Keratinocyte (primary cell): ENCODE results near the gene MAP3K5. TPM values are rescaled to one million over a fixed set of nuclear protein-coding genes. Genes with fewer than 3 reads are reported as not detected.
A peak's percentile ranks its signal among the peaks of the same experiment; 100 is the strongest.

Experiments
- DNase-seq: peaks from one replicate; pipeline ENCODE4 v3.0.0-alpha.2; 2011; ENCODE audit warnings: low read depth, missing footprints, low spot score
- FAIRE-seq: peaks from 2 replicates; lab custom pipeline; 2011; peaks lifted over from hg19 to GRCh38; lab: Jason Lieb, UNC
- H2AFZ ChIP-seq: 2 replicates; pipeline ENCODE4 v1.6.0; 2012; ENCODE audit warnings: low read length, control low read depth, inconsistent platforms; ENCODE audit not compliant: control insufficient read depth
- H3K27ac ChIP-seq: 2 replicates; pipeline ENCODE4 v1.5.1; 2011; ENCODE audit warnings: low read length; ENCODE audit not compliant: control insufficient read depth, insufficient read depth
- H3K27me3 ChIP-seq: 3 replicates; pipeline ENCODE4 v1.6.0; 2011; ENCODE audit warnings: low read length; ENCODE audit not compliant: control insufficient read depth, insufficient read depth; ENCODE audit errors: extremely low read depth
- H3K36me3 ChIP-seq, 2 experiments: 2 replicates in 1 of 2; 3 replicates in 1 of 2; pipeline ENCODE4 v1.5.1; 2011; ENCODE audit warnings: low read length in 2 of 2, mild to moderate bottlenecking in 1 of 2; ENCODE audit not compliant: control insufficient read depth in 2 of 2, insufficient read depth in 2 of 2; ENCODE audit errors: extremely low read depth in 1 of 2
- H3K4me1 ChIP-seq: 3 replicates; pipeline ENCODE4 v1.5.1; 2011; ENCODE audit warnings: low read length; ENCODE audit not compliant: control insufficient read depth, insufficient read depth; ENCODE audit errors: extremely low read depth
- H3K4me2 ChIP-seq: 3 replicates; pipeline ENCODE4 v1.6.0; 2011; ENCODE audit warnings: low read depth, low read length; ENCODE audit not compliant: control insufficient read depth, insufficient read depth; ENCODE audit errors: extremely low read depth
- H3K4me3 ChIP-seq, 3 experiments: fragments of 200-600 bp in 1 of 3; sonication (generic) in 1 of 3; 2 replicates in 2 of 3; 3 replicates in 1 of 3; pipeline ENCODE4 v1.5.1; 2011 to 2016; ENCODE audit warnings: low read length in 3 of 3, mild to moderate bottlenecking in 3 of 3, control low read depth in 2 of 3, inconsistent platforms in 1 of 3, low read depth in 1 of 3, mixed read lengths in 1 of 3, mixed run types in 1 of 3, moderate library complexity in 1 of 3; ENCODE audit not compliant: control insufficient read depth in 2 of 3, insufficient read depth in 2 of 3; ENCODE audit errors: extremely low read depth in 1 of 3
- H3K79me2 ChIP-seq: 2 replicates; pipeline ENCODE4 v1.6.0; 2012; ENCODE audit warnings: low read length; ENCODE audit not compliant: control insufficient read depth, insufficient read depth
- H3K9ac ChIP-seq: 3 replicates; pipeline ENCODE4 v1.6.0; 2011; ENCODE audit warnings: low read length; ENCODE audit not compliant: control insufficient read depth, insufficient read depth; ENCODE audit errors: extremely low read depth
- H3K9me1 ChIP-seq: 3 replicates; pipeline ENCODE4 v1.6.0; 2011; ENCODE audit warnings: low read length; ENCODE audit not compliant: control insufficient read depth, insufficient read depth; ENCODE audit errors: extremely low read depth
- H3K9me3 ChIP-seq: 2 replicates; pipeline ENCODE4 v1.5.1; 2012; ENCODE audit warnings: low read depth, low read length; ENCODE audit not compliant: control insufficient read depth
- H4K20me1 ChIP-seq: 3 replicates; pipeline ENCODE4 v1.6.0; 2011; ENCODE audit warnings: low read length; ENCODE audit not compliant: control insufficient read depth, insufficient read depth; ENCODE audit errors: extremely low read depth
- EZH2 ChIP-seq: IDR thresholded peaks from one replicate; pipeline ENCODE4 v1.6.1; 2012; ENCODE audit warnings: inconsistent platforms, mild to moderate bottlenecking, low read length, moderate library complexity
- dilution Hi-C: fragments of 300-500 bp; cut with MboI; formaldehyde crosslinking; loops from one replicate; pipeline ENCODE4 v1.7.0; 2020; ENCODE audit warnings: low sequenced_read_pairs; ENCODE audit not compliant: extremely low pct_ligation_motif_present
- polyA plus RNA-seq, 5 experiments: library from polyadenylated mRNA; depleted of rRNA in 3 of 5; stranded (reverse) in 3 of 5; stranded (forward) in 1 of 5; unstranded in 1 of 5; fragments of >200 nt; gene quantifications; 1 replicate in 1 of 5; 2 replicates in 3 of 5; 3 replicates in 1 of 5; pipeline versions ENCODE4 v1.2.1 to v1.2.3, GENCODE V29; 2011 to 2012; ENCODE audit warnings: missing spikeins in 2 of 5, low read depth in 1 of 5, low replicate concordance in 1 of 5
- TF ChIP-seq, protein P1 (sequence below), 3 experiments: IDR thresholded peaks in 1 of 3; conservative IDR thresholded peaks in 1 of 3; optimal IDR thresholded peaks in 1 of 3; 2 replicates in 2 of 3; 3 replicates in 1 of 3; pipeline versions ENCODE3 to v1.5.1; 2011; ENCODE audit warnings: low read length in 3 of 3, mild to moderate bottlenecking in 3 of 3, moderate library complexity in 2 of 3, control low read depth in 1 of 3, inconsistent platforms in 1 of 3; ENCODE audit not compliant: insufficient read depth in 2 of 3; ENCODE audit errors: extremely low read depth in 1 of 3

Gene MAP3K5
- polyA plus RNA-seq, 1 donor (not counting 4 experiments of a cell fraction or from before 2014, with no cell fraction given): 3.4 TPM

DNA sequence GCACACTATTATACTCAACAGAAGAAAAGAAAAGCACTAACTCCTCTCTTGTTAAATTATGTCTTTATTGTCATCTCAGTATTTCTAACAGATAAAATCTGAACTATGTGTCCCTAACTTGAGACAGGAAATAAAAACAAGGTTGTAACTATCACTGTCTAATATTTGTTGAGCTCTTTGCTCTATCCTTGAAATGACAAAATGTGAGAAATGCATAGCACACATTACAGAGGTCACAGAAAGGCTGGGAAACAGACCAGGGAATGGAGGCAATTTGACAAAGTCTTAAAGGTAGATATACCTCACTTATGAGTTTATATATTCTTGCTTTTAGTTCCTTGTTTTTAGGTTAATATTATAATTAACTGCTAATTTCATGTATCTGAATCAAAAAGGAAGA, 139.6 kb downstream of the MAP3K5 start:
- Histone ChIP-seq H4K20me1 (no peaks in the 10 kb centered on the region), H3K4me1 (peaks cover 3% of the 10 kb centered on the region), H2AFZ (no peak overlapping the region), H3K9me3 (no peaks in the 10 kb centered on the region), H3K27me3 (no peaks in the 10 kb centered on the region), H3K9ac (no peak overlapping the region), H3K27ac (no peak overlapping the region), H3K4me2 (no peak overlapping the region), H3K79me2 (no peaks in the 10 kb centered on the region), H3K36me3 (no peaks in the 10 kb centered on the region), H3K4me3 (no peak overlapping the region), H3K9me1 (no peaks in the 10 kb centered on the region)
- DNase-seq (no peak), FAIRE-seq (peak; percentile 36)
- dilution Hi-C loops: no loop called here
- TF ChIP-seq EZH2: no peak
- TF ChIP-seq, protein P1, sequence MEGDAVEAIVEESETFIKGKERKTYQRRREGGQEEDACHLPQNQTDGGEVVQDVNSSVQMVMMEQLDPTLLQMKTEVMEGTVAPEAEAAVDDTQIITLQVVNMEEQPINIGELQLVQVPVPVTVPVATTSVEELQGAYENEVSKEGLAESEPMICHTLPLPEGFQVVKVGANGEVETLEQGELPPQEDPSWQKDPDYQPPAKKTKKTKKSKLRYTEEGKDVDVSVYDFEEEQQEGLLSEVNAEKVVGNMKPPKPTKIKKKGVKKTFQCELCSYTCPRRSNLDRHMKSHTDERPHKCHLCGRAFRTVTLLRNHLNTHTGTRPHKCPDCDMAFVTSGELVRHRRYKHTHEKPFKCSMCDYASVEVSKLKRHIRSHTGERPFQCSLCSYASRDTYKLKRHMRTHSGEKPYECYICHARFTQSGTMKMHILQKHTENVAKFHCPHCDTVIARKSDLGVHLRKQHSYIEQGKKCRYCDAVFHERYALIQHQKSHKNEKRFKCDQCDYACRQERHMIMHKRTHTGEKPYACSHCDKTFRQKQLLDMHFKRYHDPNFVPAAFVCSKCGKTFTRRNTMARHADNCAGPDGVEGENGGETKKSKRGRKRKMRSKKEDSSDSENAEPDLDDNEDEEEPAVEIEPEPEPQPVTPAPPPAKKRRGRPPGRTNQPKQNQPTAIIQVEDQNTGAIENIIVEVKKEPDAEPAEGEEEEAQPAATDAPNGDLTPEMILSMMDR (optimal IDR thresholded peaks at IDR 0.05 in 1 of 3, IDR thresholded peaks at IDR 0.05 in 1 of 3, conservative IDR thresholded peaks at IDR 0.05 in 1 of 3; ENCODE audit: extremely low read depth in 1 of 3, insufficient read depth in 2 of 3, low read length in 3 of 3): no peak

DNA sequence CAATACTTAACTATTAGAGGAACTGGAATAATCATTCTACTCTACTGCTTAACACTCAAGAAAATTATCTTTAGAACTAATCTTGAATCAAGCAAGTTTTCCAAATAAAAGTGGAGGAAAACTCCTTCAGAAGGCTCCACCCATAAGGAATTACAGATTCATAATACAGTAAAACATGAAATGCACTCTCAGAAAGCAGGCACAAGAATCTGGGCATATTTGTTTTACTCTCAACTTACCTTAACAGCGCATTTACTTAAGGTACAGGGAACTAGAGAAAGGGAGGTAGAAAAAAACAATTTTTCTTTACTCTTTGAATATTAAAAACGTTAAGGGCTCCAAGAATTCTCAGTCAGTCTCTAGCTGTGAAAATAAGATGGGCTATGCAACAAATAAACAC, 140.3 kb downstream of the MAP3K5 start:
- Histone ChIP-seq H3K4me3 (no peak overlapping the region), H3K4me1 (peaks cover 10% of the 10 kb centered on the region), H4K20me1 (no peaks in the 10 kb centered on the region), H3K27me3 (no peaks in the 10 kb centered on the region), H3K9me1 (peaks cover 3% of the 10 kb centered on the region), H3K9ac (no peak overlapping the region), H3K9me3 (no peaks in the 10 kb centered on the region), H3K27ac (no peak overlapping the region), H3K36me3 (no peaks in the 10 kb centered on the region), H3K4me2 (no peak overlapping the region), H3K79me2 (no peaks in the 10 kb centered on the region), H2AFZ (no peak overlapping the region)
- no peak for TF ChIP-seq EZH2
- TF ChIP-seq, protein P1 (optimal IDR thresholded peaks at IDR 0.05 in 1 of 3, IDR thresholded peaks at IDR 0.05 in 1 of 3, conservative IDR thresholded peaks at IDR 0.05 in 1 of 3; ENCODE audit: extremely low read depth in 1 of 3, insufficient read depth in 2 of 3, low read length in 3 of 3): no peak
- FAIRE-seq (no peak), DNase-seq (no peak)
- dilution Hi-C loops: no loop called here
